Gastrocnemius medialis (tissue), 4 donors: ENCODE measurements around the gene KDM5C. TPM values are rescaled to one million over a fixed set of nuclear protein-coding genes. Genes with fewer than 3 reads are reported as not detected.

Experiments
- ATAC-seq, 2 donors: fragments of 150-250 bp; one replicate each; pipeline ENCODE4 v1.9.1; 2016
- DNase-seq, 2 donors: peaks; one replicate each; pipeline ENCODE4 v3.0.0-alpha.2; 2019
- H3K27ac ChIP-seq, 4 donors: fragments of 200-600 bp; sonication (generic); 1 replicate in 1 of 4; 2 replicates in 3 of 4; pipeline ENCODE4 v1.5.1; 2016 to 2018; ENCODE audit warnings: mild to moderate bottlenecking in 2 of 4, moderate library complexity in 1 of 4
- H3K27me3 ChIP-seq, 3 donors: fragments of 200-600 bp; sonication (generic) in 2 of 3; 1 replicate in 1 of 3; 2 replicates in 2 of 3; pipeline versions ENCODE4 v1.5.1 to v1.6.0; 2016 to 2019; ENCODE audit warnings: mild to moderate bottlenecking in 1 of 3, moderate library complexity in 1 of 3
- H3K36me3 ChIP-seq, 2 donors: fragments of 200-600 bp; sonication (generic) in 1 of 2; one replicate each; pipeline ENCODE4 v1.5.1; 2017 to 2018
- H3K4me1 ChIP-seq, 2 donors: fragments of 200-600 bp; sonication (generic) in 1 of 2; one replicate each; pipeline ENCODE4 v1.5.1; 2016 to 2017; ENCODE audit warnings: mild to moderate bottlenecking in 2 of 2
- H3K4me3 ChIP-seq, 4 donors: fragments of 200-600 bp; sonication (generic) in 3 of 4; 1 replicate in 1 of 4; 2 replicates in 3 of 4; pipeline ENCODE4 v1.5.1; 2016 to 2019; ENCODE audit warnings: mild to moderate bottlenecking in 2 of 4
- H3K9me3 ChIP-seq, 3 donors: fragments of 200-600 bp; sonication (generic) in 2 of 3; 1 replicate in 1 of 3; 2 replicates in 2 of 3; pipeline ENCODE4 v1.5.1; 2016 to 2019
- POLR2A ChIP-seq, 2 donors: fragments of 450-650 bp; IDR thresholded peaks; one replicate each; pipeline ENCODE4 v1.6.1; 2017; ENCODE audit warnings: antibody characterized with exemption in 2 of 2, mild to moderate bottlenecking in 2 of 2, moderate library complexity in 2 of 2
- in situ Hi-C, 4 donors: fragments of 200-750 bp; cut with MboI; loops; one replicate each; pipeline versions ENCODE4 v1.15.0 to v1.8.0; 2017; ENCODE audit warnings: low sequenced_read_pairs in 4 of 4
- intact Hi-C: fragments of 100-400 bp; cut with DNase I; formaldehyde crosslinking; loops from one replicate; pipeline ENCODE4 v1.15.1; 2023; ENCODE audit warnings: low total_unique reads
- total RNA-seq, 4 donors: library from RNA; depleted of rRNA; stranded (reverse); fragments of >200 nt; gene quantifications; one replicate each; pipeline versions ENCODE4 v1.1.0 to v1.2.3, GENCODE V29; 2016
- TF ChIP-seq, protein P1 (sequence below), 5 experiments: fragments of 450-650 bp in 3 of 5; fragments of 200-600 bp in 2 of 5; sonication (generic) in 2 of 5; IDR thresholded peaks in 4 of 5; conservative IDR thresholded peaks in 1 of 5; 1 replicate in 4 of 5; 2 replicates in 1 of 5; pipeline ENCODE4 v1.5.1; 2016 to 2019; ENCODE audit warnings: antibody characterized with exemption in 5 of 5, mild to moderate bottlenecking in 3 of 5, moderate library complexity in 3 of 5

KDM5C gene
- total RNA-seq, 4 donors from 2014 or later = 143 to 210 (median 147) TPM

DNA sequence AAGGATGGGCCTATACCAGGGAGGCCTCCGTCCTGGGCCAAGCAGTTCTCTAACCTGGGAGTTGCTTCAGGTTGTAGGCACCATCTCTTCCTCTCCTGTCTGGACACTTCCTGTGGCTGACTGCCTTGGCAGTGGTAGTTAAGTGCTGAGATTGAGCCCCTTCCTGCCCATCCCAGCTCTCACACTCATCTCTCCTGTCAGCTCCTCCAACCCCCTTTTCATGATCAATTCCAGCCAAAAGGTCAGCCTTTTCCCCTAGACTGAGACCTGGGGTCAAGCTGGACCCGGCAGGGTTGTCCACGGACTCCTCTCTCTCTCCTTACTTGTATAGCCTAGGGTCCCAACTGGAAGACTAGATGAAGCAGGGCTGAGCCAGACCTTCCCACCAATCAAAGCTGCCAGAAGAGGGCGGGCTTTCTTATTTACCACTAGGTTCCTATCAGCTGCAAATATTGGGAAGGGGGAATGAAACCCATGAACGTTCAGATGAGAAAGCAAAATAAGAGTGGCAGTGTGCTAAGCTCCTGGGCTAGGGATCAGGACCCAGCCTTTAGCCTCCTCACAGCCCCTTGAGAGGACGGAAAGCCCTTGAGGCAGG lies 34.5 kb downstream of the KDM5C start:
- Histone ChIP-seq H3K4me3 (no peak overlapping the region), H3K27me3 (no peaks in the 10 kb centered on the region), H3K36me3 (peaks cover 0 to 38% of the 10 kb centered on the region in 2 donors), H3K27ac (peak overlapping the region; percentile 9 to 82 (median 73)), H3K4me1 (peaks cover 0 to 9% of the 10 kb centered on the region in 2 donors), H3K9me3 (no peaks in the 10 kb centered on the region)
- intact Hi-C loops (no loop called here), in situ Hi-C loops (no loop called here)
- TF ChIP-seq, protein P1, sequence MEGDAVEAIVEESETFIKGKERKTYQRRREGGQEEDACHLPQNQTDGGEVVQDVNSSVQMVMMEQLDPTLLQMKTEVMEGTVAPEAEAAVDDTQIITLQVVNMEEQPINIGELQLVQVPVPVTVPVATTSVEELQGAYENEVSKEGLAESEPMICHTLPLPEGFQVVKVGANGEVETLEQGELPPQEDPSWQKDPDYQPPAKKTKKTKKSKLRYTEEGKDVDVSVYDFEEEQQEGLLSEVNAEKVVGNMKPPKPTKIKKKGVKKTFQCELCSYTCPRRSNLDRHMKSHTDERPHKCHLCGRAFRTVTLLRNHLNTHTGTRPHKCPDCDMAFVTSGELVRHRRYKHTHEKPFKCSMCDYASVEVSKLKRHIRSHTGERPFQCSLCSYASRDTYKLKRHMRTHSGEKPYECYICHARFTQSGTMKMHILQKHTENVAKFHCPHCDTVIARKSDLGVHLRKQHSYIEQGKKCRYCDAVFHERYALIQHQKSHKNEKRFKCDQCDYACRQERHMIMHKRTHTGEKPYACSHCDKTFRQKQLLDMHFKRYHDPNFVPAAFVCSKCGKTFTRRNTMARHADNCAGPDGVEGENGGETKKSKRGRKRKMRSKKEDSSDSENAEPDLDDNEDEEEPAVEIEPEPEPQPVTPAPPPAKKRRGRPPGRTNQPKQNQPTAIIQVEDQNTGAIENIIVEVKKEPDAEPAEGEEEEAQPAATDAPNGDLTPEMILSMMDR (IDR thresholded peaks at IDR 0.05 in 4 of 5, conservative IDR thresholded peaks at IDR 0.05 in 1 of 5) = no peak
- no peak for TF ChIP-seq POLR2A (IDR thresholded peaks at IDR 0.05)
- DNase-seq (no peak), ATAC-seq (no peak)

DNA sequence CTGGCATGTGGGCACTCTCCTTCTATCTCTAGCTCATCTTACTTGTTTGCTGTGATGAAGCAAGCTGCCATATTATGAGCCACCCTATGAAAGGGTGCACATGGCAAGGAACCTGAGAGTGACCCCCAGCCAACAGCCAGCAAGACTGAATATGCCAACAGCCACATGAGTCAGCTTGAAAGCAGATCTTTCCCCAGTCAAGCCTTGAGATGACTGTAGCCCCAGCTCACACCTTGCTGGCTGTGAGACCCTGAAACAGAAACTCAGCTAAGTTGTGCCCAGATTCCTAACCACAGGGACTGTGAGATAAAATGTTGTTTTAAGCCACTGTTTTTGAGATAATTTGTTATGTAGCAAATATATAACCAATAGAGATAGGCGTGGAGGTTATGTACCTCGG lies 36.2 kb downstream of the KDM5C start:
- Histone ChIP-seq H3K27me3 (no peaks in the 10 kb centered on the region), H3K4me1 (peaks cover 0 to 9% of the 10 kb centered on the region in 2 donors), H3K9me3 (no peaks in the 10 kb centered on the region), H3K4me3 (no peak overlapping the region), H3K36me3 (peaks cover 0 to 21% of the 10 kb centered on the region in 2 donors), H3K27ac (peak overlapping the region; percentile 65 to 82 (median 75))
- TF ChIP-seq, protein P1 (IDR thresholded peaks at IDR 0.05 in 4 of 5, conservative IDR thresholded peaks at IDR 0.05 in 1 of 5) = no peak
- TF ChIP-seq POLR2A (IDR thresholded peaks at IDR 0.05) = no peak
- DNase-seq = peak; percentile 21 to 81
- in situ Hi-C loops (no loop called here), intact Hi-C loops (no loop called here)
- ATAC-seq = peak; percentile 78 to 90

DNA sequence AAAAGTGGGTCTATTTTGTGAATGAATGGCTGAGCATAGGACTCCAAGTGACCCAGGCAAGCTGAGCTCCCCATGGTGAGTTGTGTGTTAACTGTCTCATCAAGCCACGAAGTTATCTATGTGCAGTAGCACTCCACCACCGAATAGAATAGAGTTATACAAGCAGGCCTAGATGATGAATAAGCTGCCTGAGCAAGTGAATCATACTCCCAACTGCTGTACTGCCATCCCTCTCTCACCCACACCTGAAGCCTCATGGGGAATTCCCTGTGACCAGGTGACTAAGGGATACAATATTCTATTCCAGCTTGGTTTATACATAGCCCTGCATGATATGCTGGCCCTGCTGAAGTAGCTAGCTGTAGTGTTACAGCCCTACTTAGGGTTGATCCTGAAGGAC lies 38.7 kb downstream of the KDM5C start:
- peak overlapping the region; percentile 13 to 81 (median 56) for H3K27ac ChIP-seq
- H3K9me3 ChIP-seq = no peaks in the 10 kb centered on the region
- H3K4me3 ChIP-seq = no peak overlapping the region
- H3K27me3 ChIP-seq = no peaks in the 10 kb centered on the region
- H3K36me3 ChIP-seq = no peaks in the 10 kb centered on the region
- ATAC-seq = peak; percentile 56
- peak in 1 of 2 donors; percentile 36 for DNase-seq
- peaks cover 0 to 9% of the 10 kb centered on the region in 2 donors for H3K4me1 ChIP-seq
- intact Hi-C loops = no loop called here
- in situ Hi-C loops = no loop called here
- TF ChIP-seq, protein P1 (IDR thresholded peaks at IDR 0.05 in 4 of 5, conservative IDR thresholded peaks at IDR 0.05 in 1 of 5) = no peak
- no peak for TF ChIP-seq POLR2A (IDR thresholded peaks at IDR 0.05)

DNA sequence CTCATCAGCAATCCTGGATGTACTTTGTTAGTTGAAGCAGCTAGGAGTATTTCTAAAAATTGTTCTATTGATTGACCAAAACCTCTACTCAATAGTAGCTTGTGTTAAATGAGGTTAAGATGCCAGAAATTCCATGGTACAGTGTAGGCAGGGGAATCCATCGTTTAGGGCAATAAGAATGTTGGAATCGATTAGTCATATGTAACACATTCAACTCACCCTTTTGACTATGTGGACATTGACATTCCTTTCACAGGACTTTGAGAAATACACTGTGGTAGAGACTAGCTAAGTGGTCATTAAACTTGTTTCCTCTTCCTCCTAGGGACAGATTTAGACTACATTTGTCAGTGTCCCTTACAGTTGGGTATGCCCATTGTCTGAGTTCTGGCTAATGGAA lies 40.2 kb downstream of the KDM5C start:
- H3K4me3 ChIP-seq = no peak overlapping the region
- H3K9me3 ChIP-seq = no peaks in the 10 kb centered on the region
- in situ Hi-C loops = no loop called here
- ATAC-seq (no peak), DNase-seq (no peak)
- no peak overlapping the region for H3K27ac ChIP-seq
- TF ChIP-seq, protein P1 (IDR thresholded peaks at IDR 0.05 in 4 of 5, conservative IDR thresholded peaks at IDR 0.05 in 1 of 5) = no peak
- no peak for TF ChIP-seq POLR2A (IDR thresholded peaks at IDR 0.05)
- intact Hi-C loops = no loop called here
- H3K4me1 ChIP-seq = peaks cover 0 to 9% of the 10 kb centered on the region in 2 donors
- H3K36me3 ChIP-seq = no peaks in the 10 kb centered on the region
- no peaks in the 10 kb centered on the region for H3K27me3 ChIP-seq

DNA sequence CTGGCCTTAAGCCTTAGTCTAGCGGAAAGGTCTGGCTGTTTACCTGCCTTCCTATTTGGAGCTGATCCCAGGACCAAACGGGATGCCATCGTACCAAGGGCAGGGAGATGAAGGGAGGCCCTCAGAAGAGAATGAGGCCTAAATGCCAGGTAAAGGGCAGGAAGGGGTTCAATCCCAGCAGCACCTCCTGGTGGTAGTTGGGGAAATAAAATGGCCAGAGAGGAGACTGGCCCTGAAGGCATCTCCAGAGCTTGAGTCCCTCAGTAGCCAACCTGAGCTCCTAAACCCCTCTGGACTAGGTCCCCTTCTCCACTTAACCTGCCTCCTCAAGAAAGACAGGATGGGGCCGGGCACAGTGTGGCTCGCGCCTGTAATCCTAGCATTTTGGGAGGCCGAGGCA lies 53.7 kb downstream of the KDM5C start:
- H3K27ac ChIP-seq = no peak overlapping the region
- H3K4me3 ChIP-seq = no peak overlapping the region
- H3K27me3 ChIP-seq = no peaks in the 10 kb centered on the region
- peaks cover 0 to 19% of the 10 kb centered on the region in 2 donors for H3K36me3 ChIP-seq
- no peaks in the 10 kb centered on the region for H3K9me3 ChIP-seq
- in situ Hi-C loops = no loop called here
- ATAC-seq = no peak
- no peak for TF ChIP-seq POLR2A (IDR thresholded peaks at IDR 0.05)
- TF ChIP-seq, protein P1 (IDR thresholded peaks at IDR 0.05 in 4 of 5, conservative IDR thresholded peaks at IDR 0.05 in 1 of 5) = no peak
- intact Hi-C loops = no loop called here
- DNase-seq = no peak
- no peaks in the 10 kb centered on the region for H3K4me1 ChIP-seq
